ENCODE measurements around the gene NPW. TPM values are rescaled to one million over a fixed set of nuclear protein-coding genes. Genes with fewer than 3 reads are reported as not detected.

Gene NPW
- total and polyA plus RNA-seq, 9 of the 15 experiments (the other 6 are each of a cell fraction or from before 2014, with no cell fraction given) = 0.14 to 4.0 (median 2.6) TPM; not detected in 4

DNA sequence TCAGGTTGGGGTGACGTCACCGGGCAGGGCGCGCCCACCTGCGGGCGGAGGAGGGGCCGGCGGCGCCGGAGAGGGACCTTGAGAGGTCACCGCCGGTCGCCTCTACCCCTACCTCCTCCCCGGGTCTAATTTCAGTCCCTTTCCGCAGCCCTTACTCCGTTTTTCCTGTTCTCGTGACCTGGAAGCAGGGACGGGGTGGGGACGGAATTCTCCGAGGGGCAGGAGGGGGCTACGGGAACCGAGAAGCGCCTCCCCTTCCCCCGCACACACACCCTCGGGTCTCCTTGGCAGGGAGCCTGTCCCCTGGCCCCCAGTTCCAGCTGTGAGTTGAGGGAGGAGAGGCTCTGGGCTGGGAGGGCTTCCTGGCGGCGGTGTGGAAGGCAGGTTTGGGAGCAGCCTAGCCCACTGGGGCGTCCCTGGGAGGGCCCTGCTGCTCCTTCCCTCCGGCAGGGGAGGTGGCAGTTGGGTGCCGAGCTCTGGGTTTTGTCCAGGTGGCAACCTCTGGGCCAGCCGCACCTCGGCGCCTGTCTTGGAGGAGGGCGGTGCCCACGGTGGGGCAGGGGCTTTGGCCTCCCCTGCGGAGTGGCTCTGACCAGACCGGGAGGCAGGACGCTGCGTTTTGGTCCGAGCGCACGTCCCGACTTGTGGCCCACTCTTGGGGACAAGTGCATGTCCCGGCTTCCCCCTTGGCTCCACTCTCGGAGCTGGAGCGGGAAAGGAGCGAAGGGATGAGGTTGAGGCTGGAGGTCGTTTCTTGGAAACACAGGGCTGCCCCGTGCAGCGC, 29.0 kb upstream of the NPW start (continued):
- TF ChIP-seq, protein P1, sequence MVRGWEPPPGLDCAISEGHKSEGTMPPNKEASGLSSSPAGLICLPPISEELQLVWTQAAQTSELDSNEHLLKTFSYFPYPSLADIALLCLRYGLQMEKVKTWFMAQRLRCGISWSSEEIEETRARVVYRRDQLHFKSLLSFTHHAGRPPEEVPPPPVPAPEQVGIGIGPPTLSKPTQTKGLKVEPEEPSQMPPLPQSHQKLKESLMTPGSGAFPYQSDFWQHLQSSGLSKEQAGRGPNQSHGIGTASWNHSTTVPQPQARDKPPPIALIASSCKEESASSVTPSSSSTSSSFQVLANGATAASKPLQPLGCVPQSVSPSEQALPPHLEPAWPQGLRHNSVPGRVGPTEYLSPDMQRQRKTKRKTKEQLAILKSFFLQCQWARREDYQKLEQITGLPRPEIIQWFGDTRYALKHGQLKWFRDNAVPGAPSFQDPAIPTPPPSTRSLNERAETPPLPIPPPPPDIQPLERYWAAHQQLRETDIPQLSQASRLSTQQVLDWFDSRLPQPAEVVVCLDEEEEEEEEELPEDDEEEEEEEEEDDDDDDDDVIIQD (CRISPR knock-in tag; IDR thresholded peaks at IDR 0.05) = no peak
- TF ChIP-seq, protein P2, sequence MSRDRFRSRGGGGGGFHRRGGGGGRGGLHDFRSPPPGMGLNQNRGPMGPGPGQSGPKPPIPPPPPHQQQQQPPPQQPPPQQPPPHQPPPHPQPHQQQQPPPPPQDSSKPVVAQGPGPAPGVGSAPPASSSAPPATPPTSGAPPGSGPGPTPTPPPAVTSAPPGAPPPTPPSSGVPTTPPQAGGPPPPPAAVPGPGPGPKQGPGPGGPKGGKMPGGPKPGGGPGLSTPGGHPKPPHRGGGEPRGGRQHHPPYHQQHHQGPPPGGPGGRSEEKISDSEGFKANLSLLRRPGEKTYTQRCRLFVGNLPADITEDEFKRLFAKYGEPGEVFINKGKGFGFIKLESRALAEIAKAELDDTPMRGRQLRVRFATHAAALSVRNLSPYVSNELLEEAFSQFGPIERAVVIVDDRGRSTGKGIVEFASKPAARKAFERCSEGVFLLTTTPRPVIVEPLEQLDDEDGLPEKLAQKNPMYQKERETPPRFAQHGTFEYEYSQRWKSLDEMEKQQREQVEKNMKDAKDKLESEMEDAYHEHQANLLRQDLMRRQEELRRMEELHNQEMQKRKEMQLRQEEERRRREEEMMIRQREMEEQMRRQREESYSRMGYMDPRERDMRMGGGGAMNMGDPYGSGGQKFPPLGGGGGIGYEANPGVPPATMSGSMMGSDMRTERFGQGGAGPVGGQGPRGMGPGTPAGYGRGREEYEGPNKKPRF (IDR thresholded peaks at IDR 0.05; ENCODE audit: low read depth, low read length) = no peak
- TF ChIP-seq ZFP36 (IDR thresholded peaks at IDR 0.05; ENCODE audit: low read depth, low read length, partially characterized antibody) (peak; percentile 92), ETV6 (IDR thresholded peaks at IDR 0.05; ENCODE audit: borderline replicate concordance in 1 of 2, low read depth in 2 of 2, low read length in 1 of 2) (no peak), ETV6 (CRISPR knock-in tag; IDR thresholded peaks at IDR 0.05; ENCODE audit: borderline replicate concordance) (no peak), RBM34 (IDR thresholded peaks at IDR 0.05; ENCODE audit: borderline replicate concordance, insufficient read depth, low read length) (no peak), CHD4 (IDR thresholded peaks at IDR 0.05; ENCODE audit: insufficient read depth, insufficient replicate concordance, low read depth, low read length, poor library complexity, severe bottlenecking) (no peak), CHCHD3 (CRISPR knock-in tag; IDR thresholded peaks at IDR 0.05) (no peak), MTA2 (IDR thresholded peaks at IDR 0.05; ENCODE audit: low read depth) (no peak), RBM15 (IDR thresholded peaks at IDR 0.05; ENCODE audit: insufficient read depth, low read length) (no peak), SAFB (IDR thresholded peaks at IDR 0.05; ENCODE audit: borderline replicate concordance, low read depth, low read length) (no peak)
- TF ChIP-seq, protein P3, sequence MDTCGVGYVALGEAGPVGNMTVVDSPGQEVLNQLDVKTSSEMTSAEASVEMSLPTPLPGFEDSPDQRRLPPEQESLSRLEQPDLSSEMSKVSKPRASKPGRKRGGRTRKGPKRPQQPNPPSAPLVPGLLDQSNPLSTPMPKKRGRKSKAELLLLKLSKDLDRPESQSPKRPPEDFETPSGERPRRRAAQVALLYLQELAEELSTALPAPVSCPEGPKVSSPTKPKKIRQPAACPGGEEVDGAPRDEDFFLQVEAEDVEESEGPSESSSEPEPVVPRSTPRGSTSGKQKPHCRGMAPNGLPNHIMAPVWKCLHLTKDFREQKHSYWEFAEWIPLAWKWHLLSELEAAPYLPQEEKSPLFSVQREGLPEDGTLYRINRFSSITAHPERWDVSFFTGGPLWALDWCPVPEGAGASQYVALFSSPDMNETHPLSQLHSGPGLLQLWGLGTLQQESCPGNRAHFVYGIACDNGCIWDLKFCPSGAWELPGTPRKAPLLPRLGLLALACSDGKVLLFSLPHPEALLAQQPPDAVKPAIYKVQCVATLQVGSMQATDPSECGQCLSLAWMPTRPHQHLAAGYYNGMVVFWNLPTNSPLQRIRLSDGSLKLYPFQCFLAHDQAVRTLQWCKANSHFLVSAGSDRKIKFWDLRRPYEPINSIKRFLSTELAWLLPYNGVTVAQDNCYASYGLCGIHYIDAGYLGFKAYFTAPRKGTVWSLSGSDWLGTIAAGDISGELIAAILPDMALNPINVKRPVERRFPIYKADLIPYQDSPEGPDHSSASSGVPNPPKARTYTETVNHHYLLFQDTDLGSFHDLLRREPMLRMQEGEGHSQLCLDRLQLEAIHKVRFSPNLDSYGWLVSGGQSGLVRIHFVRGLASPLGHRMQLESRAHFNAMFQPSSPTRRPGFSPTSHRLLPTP (IDR thresholded peaks at IDR 0.05; ENCODE audit: borderline replicate concordance, extremely low read depth, insufficient read length) = no peak
- TF ChIP-seq, protein P4, sequence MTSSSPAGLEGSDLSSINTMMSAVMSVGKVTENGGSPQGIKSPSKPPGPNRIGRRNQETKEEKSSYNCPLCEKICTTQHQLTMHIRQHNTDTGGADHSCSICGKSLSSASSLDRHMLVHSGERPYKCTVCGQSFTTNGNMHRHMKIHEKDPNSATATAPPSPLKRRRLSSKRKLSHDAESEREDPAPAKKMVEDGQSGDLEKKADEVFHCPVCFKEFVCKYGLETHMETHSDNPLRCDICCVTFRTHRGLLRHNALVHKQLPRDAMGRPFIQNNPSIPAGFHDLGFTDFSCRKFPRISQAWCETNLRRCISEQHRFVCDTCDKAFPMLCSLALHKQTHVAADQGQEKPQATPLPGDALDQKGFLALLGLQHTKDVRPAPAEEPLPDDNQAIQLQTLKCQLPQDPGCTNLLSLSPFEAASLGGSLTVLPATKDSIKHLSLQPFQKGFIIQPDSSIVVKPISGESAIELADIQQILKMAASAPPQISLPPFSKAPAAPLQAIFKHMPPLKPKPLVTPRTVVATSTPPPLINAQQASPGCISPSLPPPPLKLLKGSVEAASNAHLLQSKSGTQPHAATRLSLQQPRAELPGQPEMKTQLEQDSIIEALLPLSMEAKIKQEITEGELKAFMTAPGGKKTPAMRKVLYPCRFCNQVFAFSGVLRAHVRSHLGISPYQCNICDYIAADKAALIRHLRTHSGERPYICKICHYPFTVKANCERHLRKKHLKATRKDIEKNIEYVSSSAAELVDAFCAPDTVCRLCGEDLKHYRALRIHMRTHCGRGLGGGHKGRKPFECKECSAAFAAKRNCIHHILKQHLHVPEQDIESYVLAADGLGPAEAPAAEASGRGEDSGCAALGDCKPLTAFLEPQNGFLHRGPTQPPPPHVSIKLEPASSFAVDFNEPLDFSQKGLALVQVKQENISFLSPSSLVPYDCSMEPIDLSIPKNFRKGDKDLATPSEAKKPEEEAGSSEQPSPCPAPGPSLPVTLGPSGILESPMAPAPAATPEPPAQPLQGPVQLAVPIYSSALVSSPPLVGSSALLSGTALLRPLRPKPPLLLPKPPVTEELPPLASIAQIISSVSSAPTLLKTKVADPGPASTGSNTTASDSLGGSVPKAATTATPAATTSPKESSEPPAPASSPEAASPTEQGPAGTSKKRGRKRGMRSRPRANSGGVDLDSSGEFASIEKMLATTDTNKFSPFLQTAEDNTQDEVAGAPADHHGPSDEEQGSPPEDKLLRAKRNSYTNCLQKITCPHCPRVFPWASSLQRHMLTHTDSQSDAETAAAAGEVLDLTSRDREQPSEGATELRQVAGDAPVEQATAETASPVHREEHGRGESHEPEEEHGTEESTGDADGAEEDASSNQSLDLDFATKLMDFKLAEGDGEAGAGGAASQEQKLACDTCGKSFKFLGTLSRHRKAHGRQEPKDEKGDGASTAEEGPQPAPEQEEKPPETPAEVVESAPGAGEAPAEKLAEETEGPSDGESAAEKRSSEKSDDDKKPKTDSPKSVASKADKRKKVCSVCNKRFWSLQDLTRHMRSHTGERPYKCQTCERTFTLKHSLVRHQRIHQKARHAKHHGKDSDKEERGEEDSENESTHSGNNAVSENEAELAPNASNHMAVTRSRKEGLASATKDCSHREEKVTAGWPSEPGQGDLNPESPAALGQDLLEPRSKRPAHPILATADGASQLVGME (CRISPR knock-in tag; IDR thresholded peaks at IDR 0.05) = no peak

Measured in K562 (cell line).